NCI-H146 treated with DMSO at 0.1 percent for 48 hours (cell line): ENCODE measurements around the gene DERA.
"Not testable (repeated sequence)": the region's sequence is repeated elsewhere in the genome, so short reads cannot be mapped to it uniquely, and the experiment has no call there.

ENCODE experiments used
- DNase-seq: peaks from one replicate; lab custom pipeline; 2025; ENCODE audit not compliant: unreplicated experiment; lab: John Stamatoyannopoulos, UW

DERA gene

GRCh38 chr12:15910864-15911721 is at the start of gene DERA:
TSS of gene DERA (plus strand) at chr12:15911332. CDS start at chr12:15911384, 52 bp downstream.
- peak; percentile 85 for DNase-seq

GRCh38 chr12:15861404-15861803 is 49.7 kb upstream of the DERA start:
- no peak for DNase-seq

- DNase-seq = no peak
Observed at GRCh38 chr12:15862840-15863239, 48.3 kb upstream of the DERA start.

GRCh38 chr12:15863372-15863771 is 47.8 kb upstream of the DERA start:
- DNase-seq = no peak

- no peak for DNase-seq
Observed at GRCh38 chr12:15863984-15864383, 47.1 kb upstream of the DERA start.

GRCh38 chr12:15868186-15868585 is 42.9 kb upstream of the DERA start:
- no peak for DNase-seq

- no peak for DNase-seq
Observed at GRCh38 chr12:15873556-15873955, 37.6 kb upstream of the DERA start.

GRCh38 chr12:15874556-15875145 is 36.5 kb upstream of the DERA start:
- DNase-seq = not testable (repeated sequence)

- DNase-seq = no peak
Observed at GRCh38 chr12:15875863-15876262, 35.3 kb upstream of the DERA start.

- no peak for DNase-seq
Observed at GRCh38 chr12:15879413-15879812, 31.7 kb upstream of the DERA start.

- peak; percentile 92 for DNase-seq
Observed at GRCh38 chr12:15880721-15881120, 30.4 kb upstream of the DERA start.

GRCh38 chr12:15882118-15882971 is 28.8 kb upstream of the DERA start, which contains the start of gene STRAP:
TSS of gene STRAP (plus strand) at chr12:15882387. CDS start at chr12:15882708, 321 bp downstream.
- peak; percentile 98 for DNase-seq

GRCh38 chr12:15883536-15883935 is 27.6 kb upstream of the DERA start:
- no peak for DNase-seq

- no peak for DNase-seq
Observed at GRCh38 chr12:15886372-15887042, 24.6 kb upstream of the DERA start.

GRCh38 chr12:15887043-15887817 is 23.9 kb upstream of the DERA start:
- no peak for DNase-seq

GRCh38 chr12:15892645-15893259 is 18.4 kb upstream of the DERA start:
- no peak for DNase-seq

GRCh38 chr12:15893260-15893659 is 17.9 kb upstream of the DERA start:
- DNase-seq = no peak

- no peak for DNase-seq
Observed at GRCh38 chr12:15896867-15897266, 14.3 kb upstream of the DERA start.

GRCh38 chr12:15897433-15897832 is 13.7 kb upstream of the DERA start:
- DNase-seq = no peak
